A549 treated with AZD9567 at 1 μM for 4 hours (cell line): ENCODE data around the gene PITPNB. TPM values are rescaled to one million over a fixed set of nuclear protein-coding genes. Genes with fewer than 3 reads are reported as not detected.

Experiments used
- total RNA-seq: library from RNA; stranded (reverse); fragments of 200-300 nt; extraction: Qiagen RNA extraction; gene quantifications from 5 replicates; pipeline ENCODE4 v1.2.3, GENCODE V29; 2022; ENCODE audit not compliant: insufficient read depth

The PITPNB gene
- 42.7 to 60.3 TPM (median 45.7 TPM) in 5 replicates for total RNA-seq

DNA sequence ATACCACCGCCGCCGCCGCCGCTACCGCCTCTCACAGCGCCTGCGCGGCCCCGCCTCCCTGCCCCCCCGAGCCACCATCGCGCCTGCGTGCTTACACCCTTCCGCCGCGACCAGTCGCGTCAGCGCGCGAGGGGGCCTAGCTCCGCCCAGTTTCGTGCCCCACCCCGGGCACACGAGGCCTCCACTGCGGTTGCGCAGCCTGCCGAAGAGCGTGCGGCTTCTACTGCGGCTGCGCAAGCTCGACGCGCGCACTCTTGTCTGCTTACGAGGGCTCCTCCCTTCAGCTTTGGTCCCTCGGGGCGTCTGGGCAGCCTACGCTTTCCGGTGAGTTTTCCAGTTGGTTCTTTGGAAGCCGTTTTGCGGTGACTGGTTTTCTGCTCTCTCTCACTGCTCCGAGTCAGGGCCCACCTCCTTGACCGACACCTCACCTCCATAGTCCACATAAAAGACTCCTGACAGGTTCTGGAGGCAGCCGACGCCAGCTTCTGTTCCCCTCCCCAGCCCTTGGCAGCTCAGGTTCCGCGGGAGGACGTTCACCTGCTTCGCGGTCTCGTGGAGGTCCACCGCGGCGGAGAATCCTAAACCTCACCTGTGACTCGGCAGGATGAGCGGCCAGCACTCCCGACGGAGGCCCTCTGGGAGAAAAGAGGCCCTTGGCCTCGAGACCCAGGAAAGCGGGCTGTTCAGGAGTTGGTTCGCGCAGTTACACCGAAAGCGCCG lies at the start of gene PITPNB:
TSS of gene PITPNB (minus strand) at position 35 of the 720 bp plus-strand sequence. CDS start 65 bp downstream, outside the sequence.

Other genes starting within 250 kb of the PITPNB start
- gene MN1, start 117.5 kb downstream of the PITPNB start, total RNA-seq, result 1.8 to 2.7 TPM (median 2.2 TPM) in 5 replicates